K562 (cell line): ENCODE results near the gene FAM120B. TPM values are rescaled to one million over a fixed set of nuclear protein-coding genes. Genes with fewer than 3 reads are reported as not detected.

Experiments used
- ATAC-seq: fragments of 200-7000 bp; cut with Tn5 transposase; 3 replicates; pipeline ENCODE4 v1.9.1; 2020; ENCODE audit warnings: moderate library complexity
- BruUV-seq: library from RNA; stranded (reverse); fragments of 400-500 nt; replicated peaks from 2 replicates; lab custom pipeline; 2021; lab: Mats Ljungman, UMichigan
- CTCF ChIA-PET: fragments of 300-600 bp; formaldehyde crosslinking; extraction: SDS; loops from one replicate; lab custom pipeline; 2021; ENCODE audit warnings: low intra/inter-chr PET ratio; lab: Yijun Ruan, JAX
- POLR2A ChIA-PET: fragments of 300-600, 350-650 bp; sonication (Branson Sonifier 250); formaldehyde crosslinking; extraction: SDS; loops from one replicate; lab custom pipeline; 2021; ENCODE audit warnings: antibody characterized with exemption, inconsistent platforms; lab: Yijun Ruan, JAX
- DNase-seq, 4 experiments: peaks; one replicate each; pipeline versions ENCODE4 v3.0.0 to v3.0.0-alpha.2; 2011 to 2018; ENCODE audit warnings: low spot score in 3 of 4, mixed read lengths in 3 of 4; ENCODE audit errors: extremely low read depth in 1 of 4
- FAIRE-seq: peaks from 2 replicates; lab custom pipeline; 2011; peaks lifted over from hg19 to GRCh38; lab: Jason Lieb, UNC
- H2AFZ ChIP-seq: 2 replicates; pipeline ENCODE4 v1.6.0; 2011; ENCODE audit warnings: low read depth, low read length, control low read depth, inconsistent platforms
- H3K27ac ChIP-seq: fragments of 200-600 bp; 3 replicates; pipeline ENCODE4 v1.8.0; 2011; ENCODE audit warnings: low read depth, mild to moderate bottlenecking, control low read depth, inconsistent platforms, low read length, moderate library complexity, mixed read lengths; ENCODE audit errors: extremely low read depth
- H3K27me3 ChIP-seq, 2 experiments: fragments of 300-600 bp in 1 of 2; 2 replicates in 1 of 2; 3 replicates in 1 of 2; pipeline versions ENCODE4 v1.6.0 to v1.8.0; 2011; ENCODE audit warnings: inconsistent platforms in 2 of 2, low read length in 2 of 2, mild to moderate bottlenecking in 1 of 2, mixed read lengths in 1 of 2, moderate library complexity in 1 of 2; ENCODE audit not compliant: control insufficient read depth in 2 of 2, insufficient read depth in 2 of 2
- H3K36me3 ChIP-seq: fragments of 300-600 bp; 3 replicates; pipeline ENCODE4 v1.8.0; 2011; ENCODE audit warnings: mild to moderate bottlenecking, low read length, inconsistent platforms; ENCODE audit not compliant: control insufficient read depth, insufficient read depth
- H3K4me1 ChIP-seq, 2 experiments: fragments of 200-600 bp in 1 of 2; replicated peaks in 1 of 2; 2 replicates in 1 of 2; 3 replicates in 1 of 2; pipeline versions ENCODE4 v1.5.1 to v1.8.0; 2011; ENCODE audit warnings: inconsistent platforms in 2 of 2, low read length in 2 of 2, mild to moderate bottlenecking in 1 of 2, mixed read lengths in 1 of 2, moderate library complexity in 1 of 2; ENCODE audit not compliant: control insufficient read depth in 2 of 2, insufficient read depth in 2 of 2
- H3K4me2 ChIP-seq: 2 replicates; pipeline ENCODE4 v1.6.1; 2011; ENCODE audit warnings: low read length, control low read depth, inconsistent platforms, mixed read lengths; ENCODE audit not compliant: insufficient read depth
- H3K4me3 ChIP-seq: fragments of 200-600 bp; sonication (generic), shearing (Covaris generic); 2 replicates; pipeline ENCODE4 v1.5.1; 2016; ENCODE audit warnings: control low read depth, inconsistent platforms
- H3K79me2 ChIP-seq: fragments of 200-600 bp; 3 replicates; pipeline ENCODE4 v1.8.0; 2011; ENCODE audit warnings: low read length, inconsistent platforms; ENCODE audit not compliant: control insufficient read depth, insufficient read depth
- H3K9ac ChIP-seq, 2 experiments: 2 replicates each; pipeline versions ENCODE4 v1.6.0 to v1.6.1; 2011; ENCODE audit warnings: low read depth in 2 of 2, low read length in 2 of 2, control low read depth in 1 of 2, inconsistent platforms in 1 of 2, mild to moderate bottlenecking in 1 of 2, mixed read lengths in 1 of 2; ENCODE audit not compliant: insufficient read depth in 1 of 2
- H3K9me1 ChIP-seq: one replicate; pipeline ENCODE4 v1.6.0; 2011; ENCODE audit warnings: inconsistent platforms, mild to moderate bottlenecking, low read length, moderate library complexity; ENCODE audit not compliant: control insufficient read depth, insufficient read depth
- H3K9me3 ChIP-seq: replicated peaks from 2 replicates; pipeline ENCODE4 v1.5.1; 2011; ENCODE audit warnings: low read depth, low read length, inconsistent platforms; ENCODE audit not compliant: control insufficient read depth, insufficient read depth
- H4K20me1 ChIP-seq: replicated peaks from 2 replicates; pipeline ENCODE4 v1.6.1; 2011; ENCODE audit warnings: low read length, inconsistent platforms, mixed read lengths; ENCODE audit not compliant: control insufficient read depth, insufficient read depth
- BHLHE40 ChIP-seq: IDR thresholded peaks from 2 replicates; pipeline ENCODE4 v1.6.1; 2011; ENCODE audit warnings: low read length, improper control_type of control experiment
- EP400 ChIP-seq: fragments of 450-650 bp; IDR thresholded peaks from 2 replicates; pipeline ENCODE4 v1.6.1; 2017; ENCODE audit warnings: antibody characterized with exemption, mild to moderate bottlenecking, moderate library complexity
- FOS ChIP-seq: IDR thresholded peaks from 3 replicates; pipeline ENCODE4 v1.6.1; 2011; ENCODE audit not compliant: insufficient read length; ENCODE audit errors: extremely low read depth
- HES1 ChIP-seq: fragments of 450-650 bp; IDR thresholded peaks from 2 replicates; pipeline ENCODE4 v1.6.1; 2016; ENCODE audit warnings: low read depth, mild to moderate bottlenecking, moderate library complexity
- IRF2 ChIP-seq: sonication (generic); formaldehyde crosslinking; IDR thresholded peaks from 2 replicates; pipeline ENCODE4 v1.8.1; 2022; ENCODE audit warnings: mild to moderate bottlenecking, missing genetic modification reagents
- RCOR1 ChIP-seq, 2 experiments: IDR thresholded peaks; 2 replicates each; pipeline ENCODE4 v1.6.1; 2012; ENCODE audit warnings: low read depth in 2 of 2, low read length in 2 of 2, borderline replicate concordance in 1 of 2, improper control_type of control experiment in 1 of 2
- SMARCA4 ChIP-seq: fragments of 450-650 bp; IDR thresholded peaks from 2 replicates; pipeline ENCODE4 v1.6.1; 2016
- SRSF7 ChIP-seq: fragments of 200-400 bp; formaldehyde crosslinking; optimal IDR thresholded peaks from 2 replicates; pipeline ENCODE3; 2017; ENCODE audit warnings: mild to moderate bottlenecking, low read depth, low read length
- TAF7 ChIP-seq: fragments of 450-650 bp; IDR thresholded peaks from 2 replicates; pipeline ENCODE4 v1.6.1; 2016; ENCODE audit warnings: missing genetic modification characterization, missing compliant biosample characterization
- ZBTB49 ChIP-seq: sonication (generic); formaldehyde crosslinking; IDR thresholded peaks from 2 replicates; pipeline ENCODE4 v1.8.0; 2022; ENCODE audit warnings: missing genetic modification reagents, mild to moderate bottlenecking, borderline replicate concordance
- ZNF217 ChIP-seq: sonication (generic); formaldehyde crosslinking; IDR thresholded peaks from 2 replicates; pipeline ENCODE4 v1.8.0; 2022; ENCODE audit warnings: mild to moderate bottlenecking, missing genetic modification reagents
- ZNF24 ChIP-seq: fragments of 450-650 bp; IDR thresholded peaks from 2 replicates; pipeline ENCODE4 v1.6.1; 2016
- ZNF436 ChIP-seq: fragments of 250-450, 450-650 bp; sonication (Bioruptor Pico); formaldehyde crosslinking; IDR thresholded peaks from 2 replicates; pipeline ENCODE4 v1.7.0; 2020; ENCODE audit warnings: mild to moderate bottlenecking
- ZNF444 ChIP-seq: fragments of 250-450 bp; sonication (Bioruptor Pico); IDR thresholded peaks from 2 replicates; pipeline ENCODE4 v1.4.0; 2020; ENCODE audit warnings: mild to moderate bottlenecking, moderate library complexity
- WGBS: fragments of 100-300 bp; shearing (Covaris generic); methylation state at CpG from one replicate; pipeline ENCODE4 v1.1.6; 2016; ENCODE audit warnings: low coverage, mixed read lengths; ENCODE audit not compliant: insufficient coverage; ENCODE audit errors: missing lambda C conversion rate; 5-methylcytosine and 5-hydroxymethylcytosine counted together
- in situ Hi-C: fragments of 300-500 bp; cut with MboI; formaldehyde crosslinking; loops from 4 replicates; pipeline ENCODE4 v1.15.0; 2018; ENCODE audit warnings: inconsistent platforms, mixed read lengths
- intact Hi-C: fragments of 100-400 bp; cut with micrococcal nuclease; formaldehyde crosslinking; loops from 2 replicates; pipeline ENCODE4 v1.14.2; 2022
- polyA plus RNA-seq, 8 experiments: library from polyadenylated mRNA; depleted of rRNA in 4 of 8; stranded (reverse) in 5 of 8; unstranded in 3 of 8; fragments of >200 nt; fragmentation: Nextera tagmentation in 2 of 8; fragmentation: Illumina TruSeq in 1 of 8; extraction: Ambion mirVana in 2 of 8; extraction: Trizol in 1 of 8; gene quantifications; 2 replicates each; pipeline versions ENCODE4 v1.2.1 to v1.2.3, GENCODE V29; 2011 to 2014; ENCODE audit warnings: inconsistent platforms in 1 of 8, missing spikeins in 1 of 8
- total RNA-seq, 7 experiments: library from RNA; depleted of rRNA in 6 of 7; stranded (reverse); fragments of >200 nt in 6 of 7; fragmentation: Illumina TruSeq in 2 of 7; extraction: Trizol in 2 of 7; gene quantifications; 2 replicates each; pipeline versions ENCODE4 v1.2.1 to v1.2.3, GENCODE V29; 2011 to 2021; ENCODE audit warnings: low replicate concordance in 1 of 7
- TF ChIP-seq, protein P1 (sequence below): fragments of 250-450 bp; sonication (Bioruptor Pico); IDR thresholded peaks from 2 replicates; pipeline ENCODE4 v1.4.0; 2020; ENCODE audit warnings: mild to moderate bottlenecking

The FAM120B gene
- total and polyA plus RNA-seq, 9 of the 15 experiments (the other 6 are each of a cell fraction or from before 2014, with no cell fraction given), result 3.5 to 22.6 (median 14.7) TPM

GRCh38 chr6:170281331-170282292, 24.9 kb upstream of the FAM120B start:
- no peaks in the 10 kb centered on the region for H3K9me1 ChIP-seq
- H3K27ac ChIP-seq, result no peak overlapping the region
- POLR2A ChIA-PET, result interaction anchor here (0.6 to 1.1 kb wide), 3 partner anchors 9 to 141 kb away, joined by 3 to 4 read pairs (median 3); partner anchors contain the start of gene DLL1
- H3K4me2 ChIP-seq, result no peak overlapping the region
- H3K4me3 ChIP-seq, result no peak overlapping the region
- ATAC-seq (no peak), FAIRE-seq (peak; percentile 49), DNase-seq (no peak)
- H3K9ac ChIP-seq, result no peak overlapping the region
- H2AFZ ChIP-seq, result no peak overlapping the region
- peaks cover 72 to 79% of the 10 kb centered on the region in 2 experiments for H3K27me3 ChIP-seq
- in situ Hi-C loops, result no loop called here
- no peaks in the 10 kb centered on the region for H3K9me3 ChIP-seq
- H3K4me1 ChIP-seq, result peaks cover 0 to 28% of the 10 kb centered on the region in 2 experiments; a peak in 3 of 5 replicates
- no TSS peak for BruUV-seq
- intact Hi-C loops, result no loop called here
- H3K79me2 ChIP-seq, result no peaks in the 10 kb centered on the region
- CTCF ChIA-PET, result no interaction called here
- H4K20me1 ChIP-seq, result peaks cover 10% of the 10 kb centered on the region
- H3K36me3 ChIP-seq, result no peaks in the 10 kb centered on the region
- 32% methylated on average over 47 of the region's 48 CpGs for WGBS
- TF ChIP-seq, protein P1, sequence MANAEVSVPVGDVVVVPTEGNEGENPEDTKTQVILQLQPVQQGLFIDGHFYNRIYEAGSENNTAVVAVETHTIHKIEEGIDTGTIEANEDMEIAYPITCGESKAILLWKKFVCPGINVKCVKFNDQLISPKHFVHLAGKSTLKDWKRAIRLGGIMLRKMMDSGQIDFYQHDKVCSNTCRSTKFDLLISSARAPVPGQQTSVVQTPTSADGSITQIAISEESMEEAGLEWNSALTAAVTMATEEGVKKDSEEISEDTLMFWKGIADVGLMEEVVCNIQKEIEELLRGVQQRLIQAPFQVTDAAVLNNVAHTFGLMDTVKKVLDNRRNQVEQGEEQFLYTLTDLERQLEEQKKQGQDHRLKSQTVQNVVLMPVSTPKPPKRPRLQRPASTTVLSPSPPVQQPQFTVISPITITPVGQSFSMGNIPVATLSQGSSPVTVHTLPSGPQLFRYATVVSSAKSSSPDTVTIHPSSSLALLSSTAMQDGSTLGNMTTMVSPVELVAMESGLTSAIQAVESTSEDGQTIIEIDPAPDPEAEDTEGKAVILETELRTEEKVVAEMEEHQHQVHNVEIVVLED, result no peak
- peak; percentile 94 for TF ChIP-seq ZNF24
- no peak for TF ChIP-seq ZNF444 (CRISPR knock-in tag)
- no peak for TF ChIP-seq SMARCA4
- no peak for TF ChIP-seq FOS
- TF ChIP-seq EP400, result no peak
- TF ChIP-seq HES1, result no peak
- TF ChIP-seq BHLHE40, result no peak
- no peak for TF ChIP-seq TAF7 (tag)
- no peak for TF ChIP-seq SRSF7
- no peak for TF ChIP-seq ZBTB49
- no peak for TF ChIP-seq ZNF217 (CRISPR knock-in tag)
- no peak for TF ChIP-seq ZNF436 (CRISPR knock-in tag)
- TF ChIP-seq RCOR1 (IDR thresholded peaks at IDR 0.05; ENCODE audit: borderline replicate concordance in 1 of 2, low read depth in 2 of 2, low read length in 2 of 2), result no peak
- TF ChIP-seq IRF2, result no peak
